Spinal cord (tissue), 10 donors: ENCODE measurements around the gene TLCD3B. TPM values are rescaled to one million over a fixed set of nuclear protein-coding genes. Genes with fewer than 3 reads are reported as not detected.
A peak's percentile ranks its signal among the peaks of the same experiment; 100 is the strongest.

ENCODE experiments used
- DNase-seq, 6 donors: peaks; one replicate each; pipeline versions ENCODE4 v3.0.0 to v3.0.0-alpha.2; 2013 to 2015; ENCODE audit warnings: low spot score in 6 of 6, low read depth in 4 of 6
- H3K27ac ChIP-seq: one replicate; pipeline ENCODE4 v1.5.1; 2013; ENCODE audit warnings: low read depth, low read length, control low read depth
- H3K27me3 ChIP-seq: one replicate; pipeline ENCODE4 v1.6.1; 2013; ENCODE audit warnings: low read length; ENCODE audit not compliant: control insufficient read depth, insufficient read depth
- H3K36me3 ChIP-seq: one replicate; pipeline ENCODE4 v1.6.1; 2013; ENCODE audit warnings: low read length; ENCODE audit not compliant: control insufficient read depth, insufficient read depth
- H3K4me1 ChIP-seq: one replicate; pipeline ENCODE4 v1.6.1; 2013; ENCODE audit warnings: low read length; ENCODE audit not compliant: control insufficient read depth, insufficient read depth
- H3K4me3 ChIP-seq: one replicate; pipeline ENCODE4 v1.5.1; 2013; ENCODE audit warnings: low read depth, low read length, control low read depth
- H3K9me3 ChIP-seq: one replicate; pipeline ENCODE4 v1.6.1; 2013; ENCODE audit warnings: low read length; ENCODE audit not compliant: control insufficient read depth, insufficient read depth
- WGBS: methylation state at CpG from one replicate; pipeline ENCODE4 v1.1.5; 2013; ENCODE audit warnings: missing lambda C conversion rate; ENCODE audit not compliant: insufficient coverage; 5-methylcytosine and 5-hydroxymethylcytosine counted together
- long read RNA-seq, 4 donors: transcript quantifications; one replicate each; lab custom pipeline, GENCODE V29; 2026
- polyA plus RNA-seq, 2 donors: library from polyadenylated mRNA; unstranded; fragments of 120-200 nt; gene quantifications; one replicate each; pipeline ENCODE4 v1.2.1, GENCODE V29; 2013; ENCODE audit not compliant: insufficient read length in 2 of 2
- total RNA-seq, 2 donors: library from RNA; depleted of rRNA in 1 of 2; stranded (reverse); fragments of 120-200 nt in 1 of 2; fragments of >200 nt in 1 of 2; gene quantifications; one replicate each; pipeline versions ENCODE4 v1.2.3 to v1.2.4, GENCODE V29; 2013 to 2014
- donor health status: healthy.

Gene TLCD3B, protein sequence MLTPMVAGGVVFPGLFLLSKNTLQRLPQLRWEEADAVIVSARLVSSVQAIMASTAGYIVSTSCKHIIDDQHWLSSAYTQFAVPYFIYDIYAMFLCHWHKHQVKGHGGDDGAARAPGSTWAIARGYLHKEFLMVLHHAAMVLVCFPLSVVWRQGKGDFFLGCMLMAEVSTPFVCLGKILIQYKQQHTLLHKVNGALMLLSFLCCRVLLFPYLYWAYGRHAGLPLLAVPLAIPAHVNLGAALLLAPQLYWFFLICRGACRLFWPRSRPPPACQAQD
- total RNA-seq (10 to 100 TPM; 10.2 to 19.2 TPM), polyA plus RNA-seq (100 to 1,000 TPM; 119 to 136 TPM)
- long read RNA-seq, donor 1, transcript FAM57B-202 (5 exons, 2,313 nt), result major isoform, 41 of 47 reads
- long read RNA-seq, donor 1, partial matches to known transcripts, result 6 of 47 reads
- long read RNA-seq, donor 1, other reads (novel, unspliced or antisense), result 0 of 47 reads
- long read RNA-seq, donor 2, transcript FAM57B-202 (5 exons, 2,313 nt), result major isoform, 19 of 470 reads
- long read RNA-seq, donor 2, partial matches to known transcripts, result 434 of 470 reads
- long read RNA-seq, donor 2, other reads (novel, unspliced or antisense), result 17 of 470 reads
- long read RNA-seq, donor 3, transcript FAM57B-202 (5 exons, 2,313 nt), result major isoform, 38 of 565 reads
- long read RNA-seq, donor 3, partial matches to known transcripts, result 316 of 565 reads
- long read RNA-seq, donor 3, other reads (novel, unspliced or antisense), result 211 of 565 reads
- long read RNA-seq, donor 4, result 0 reads

DNA sequence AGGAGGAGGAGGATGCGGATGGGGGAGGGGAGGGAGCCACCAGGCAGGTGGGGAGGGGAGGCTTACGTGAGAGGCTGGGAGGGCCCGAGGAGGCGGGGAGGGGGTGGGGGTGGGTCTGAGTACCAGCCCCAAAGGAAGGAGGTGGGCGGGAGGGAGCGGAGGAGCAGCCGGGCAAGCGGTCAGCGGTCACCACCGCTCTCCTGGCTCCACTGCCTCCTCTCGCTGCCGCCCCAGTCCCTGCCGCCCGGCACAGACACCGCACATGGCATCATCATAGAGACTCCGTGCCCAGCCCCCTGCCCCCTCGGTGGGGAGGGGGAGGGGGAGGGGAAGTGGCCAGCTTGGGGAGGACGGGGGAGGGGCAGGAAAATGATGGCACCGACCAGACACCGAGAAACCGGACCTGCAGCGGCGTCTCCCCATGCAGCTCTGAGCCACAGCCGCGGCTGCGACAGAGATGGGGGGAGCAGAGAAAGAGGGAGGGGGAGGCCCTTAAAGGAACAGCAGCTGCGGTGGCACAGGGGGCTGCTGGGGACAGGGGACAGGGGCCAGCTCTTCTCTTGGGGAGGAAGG is at the start of gene TLCD3B:
Gene TLCD3B (minus strand): TSS at position 431 of the 573 bp plus-strand sequence. CDS start 744 bp downstream, outside the sequence.
- Histone ChIP-seq H3K27ac (peak within 1 kb of the TSS; percentile 47), H3K4me3 (peak within 1 kb of the TSS; percentile 43)
- peak in 3 of 6 donors; percentile 45 to 92 (median 80) for DNase-seq

DNA sequence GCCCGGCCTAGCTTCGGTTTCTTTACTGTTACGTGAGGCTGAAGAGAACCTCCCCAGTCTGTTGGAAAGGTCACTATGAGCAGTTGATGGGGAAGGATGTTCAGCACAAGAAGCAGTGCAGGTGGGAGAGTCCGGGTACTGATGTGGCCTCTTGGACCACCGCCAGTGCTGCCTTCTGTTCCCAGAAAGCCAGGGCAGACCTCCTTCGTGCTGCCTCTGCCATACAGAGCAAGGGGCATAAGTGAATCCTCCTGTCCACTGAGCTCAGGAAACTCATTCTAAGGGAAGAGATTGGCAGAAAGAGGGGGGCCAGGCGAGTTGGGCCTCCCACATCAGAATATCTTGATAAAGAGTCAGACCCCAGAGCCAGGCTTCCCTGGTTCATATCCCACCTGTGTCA is 48.4 kb upstream of the TLCD3B start:
- WGBS, result 87% methylated on average over 6 of the region's 7 CpGs
- DNase-seq, result no peak
- Histone ChIP-seq H3K9me3 (no peaks in the 10 kb centered on the region), H3K27ac (no peak overlapping the region), H3K36me3 (peaks cover 76% of the 10 kb centered on the region), H3K4me3 (no peak overlapping the region), H3K4me1 (peaks cover 26% of the 10 kb centered on the region), H3K27me3 (no peaks in the 10 kb centered on the region)

More for the DNA sequence above, at the start of gene TLCD3B:
- peaks cover 2% of the 10 kb centered on the region for H3K27me3 ChIP-seq
- H3K9me3 ChIP-seq, result no peaks in the 10 kb centered on the region
- peaks cover 58% of the 10 kb centered on the region for H3K4me1 ChIP-seq
- WGBS, result 0% methylated on average over 11 of the region's 27 CpGs
- peaks cover 25% of the 10 kb centered on the region for H3K36me3 ChIP-seq

DNA sequence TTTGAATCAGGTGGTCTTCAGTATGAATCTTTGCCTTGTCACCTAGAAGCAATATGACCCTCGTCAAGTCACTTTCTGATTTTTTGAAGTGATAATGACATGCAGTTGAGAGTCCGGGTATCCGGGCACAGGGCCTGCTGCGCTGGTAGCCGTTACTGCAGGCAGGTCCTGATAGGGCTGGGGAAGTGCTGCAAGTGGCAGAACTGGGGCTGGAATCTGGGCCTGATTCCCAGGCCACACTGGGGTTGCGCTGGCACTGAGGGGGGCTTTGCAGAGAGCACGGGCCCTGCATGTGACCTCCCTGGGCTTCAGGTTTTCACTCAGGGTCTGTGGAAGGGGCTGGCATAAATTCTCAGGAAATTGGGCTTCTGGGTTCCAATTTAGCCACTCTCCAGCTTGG is 47.7 kb upstream of the TLCD3B start:
- Histone ChIP-seq H3K9me3 (no peaks in the 10 kb centered on the region), H3K27ac (no peak overlapping the region), H3K4me3 (no peak overlapping the region), H3K4me1 (peaks cover 26% of the 10 kb centered on the region), H3K36me3 (peaks cover 74% of the 10 kb centered on the region), H3K27me3 (no peaks in the 10 kb centered on the region)
- no peak for DNase-seq
- 85% methylated on average over 7 of the region's 7 CpGs for WGBS

DNA sequence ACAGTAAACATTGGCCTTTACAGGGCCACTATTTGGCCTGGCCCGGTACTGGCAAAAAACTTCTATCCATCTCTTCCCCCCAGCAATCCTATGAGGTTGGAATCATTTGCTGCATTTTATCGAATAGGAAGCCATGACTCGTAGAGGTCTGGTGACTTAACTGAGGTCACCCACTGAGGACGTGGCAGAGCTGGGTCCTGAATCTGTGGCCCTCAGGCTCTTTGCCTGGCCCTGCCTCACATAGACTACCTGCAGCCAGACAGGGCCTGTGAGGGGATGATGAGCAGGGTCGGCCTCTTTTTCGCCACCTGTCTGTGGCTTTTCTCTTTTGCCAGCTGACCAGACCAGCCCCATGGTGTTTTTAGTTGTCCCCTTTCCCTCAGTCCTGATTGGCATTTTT is 46.6 kb upstream of the TLCD3B start:
- H3K27me3 ChIP-seq, result no peaks in the 10 kb centered on the region
- WGBS, result 86% methylated on average over 6 of the region's 6 CpGs
- no peak overlapping the region for H3K27ac ChIP-seq
- no peaks in the 10 kb centered on the region for H3K9me3 ChIP-seq
- no peak overlapping the region for H3K4me3 ChIP-seq
- peaks cover 74% of the 10 kb centered on the region for H3K36me3 ChIP-seq
- DNase-seq, result no peak
- peaks cover 26% of the 10 kb centered on the region for H3K4me1 ChIP-seq

DNA sequence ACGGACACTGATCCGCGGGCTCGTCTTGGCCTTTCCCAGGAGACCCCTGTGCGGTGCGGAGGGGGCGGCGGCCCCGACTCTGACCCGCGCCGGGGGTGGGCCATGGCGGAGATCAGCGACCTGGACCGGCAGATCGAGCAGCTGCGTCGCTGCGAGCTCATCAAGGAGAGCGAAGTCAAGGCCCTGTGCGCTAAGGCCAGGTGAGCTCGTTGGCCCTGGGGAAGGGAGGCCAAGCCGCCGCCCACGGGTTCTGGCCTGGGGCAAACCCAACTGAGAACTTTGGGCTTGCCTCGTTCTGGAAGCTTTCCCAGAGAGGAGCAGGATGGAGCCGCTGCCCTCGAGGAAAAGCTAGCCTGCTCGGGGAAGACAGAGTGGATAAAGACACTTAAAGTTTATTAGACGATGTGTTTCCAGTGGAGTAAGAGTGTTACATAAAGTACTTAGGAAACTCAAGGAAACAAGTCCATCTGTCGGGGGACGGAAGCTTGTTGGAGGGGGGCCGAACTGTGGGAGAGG is 45.3 kb upstream of the TLCD3B start:
- peaks cover 73% of the 10 kb centered on the region for H3K36me3 ChIP-seq
- WGBS, result 5% methylated on average over 32 of the region's 33 CpGs
- peak overlapping the region; percentile 88 for H3K27ac ChIP-seq

DNA sequence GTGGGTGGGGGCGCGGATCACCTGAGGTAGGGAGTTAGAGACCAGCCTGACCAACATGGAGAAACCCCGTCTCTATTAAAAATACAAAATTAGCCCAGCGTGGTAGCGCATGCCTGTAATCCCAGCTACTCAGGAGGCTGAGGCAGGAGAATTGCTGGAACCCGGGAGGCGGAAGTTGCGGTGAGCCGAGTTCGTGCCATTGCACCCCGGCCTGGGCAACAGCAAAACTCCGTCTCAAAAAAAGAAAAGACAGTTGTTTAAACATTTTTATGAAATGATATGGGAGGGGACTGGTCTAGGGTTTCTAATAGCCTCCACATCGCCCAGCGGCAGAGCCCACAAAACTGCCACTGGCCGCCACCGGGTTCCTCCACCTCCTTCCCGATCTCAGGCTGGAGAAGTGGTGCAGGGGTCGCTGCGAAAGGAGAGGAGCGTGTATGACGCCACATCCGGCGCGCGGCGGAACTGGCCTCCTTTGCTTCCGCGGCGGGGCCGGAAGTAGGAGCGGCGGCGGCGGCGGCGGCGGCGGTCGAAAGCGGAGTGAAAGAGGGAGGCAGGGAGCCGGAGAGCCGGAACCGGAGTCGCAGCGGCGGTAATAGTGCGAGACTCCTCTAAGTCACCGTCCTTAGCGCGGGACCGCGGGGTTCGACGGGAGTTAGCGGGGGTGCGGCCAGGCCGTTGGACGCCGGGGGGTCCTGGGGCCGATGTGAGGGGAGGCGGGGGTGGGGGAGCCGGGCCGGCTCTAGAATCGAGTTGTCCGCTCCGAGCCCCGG is 44.6 kb upstream of the TLCD3B start, which contains the start of gene PPP4C:
Gene PPP4C (plus strand): TSS at position 492 of the 773 bp plus-strand sequence. CDS start 384 bp downstream, outside the sequence.
- Histone ChIP-seq H3K9me3 (no peaks in the 10 kb centered on the region), H3K27ac (peak within 1 kb of the TSS; percentile 88), H3K4me1 (peaks cover 22% of the 10 kb centered on the region), H3K36me3 (peaks cover 73% of the 10 kb centered on the region), H3K4me3 (peak within 1 kb of the TSS; percentile 91), H3K27me3 (no peaks in the 10 kb centered on the region)
- DNase-seq, result peak in 5 of 6 donors; percentile 72 to 96 (median 85)
- WGBS, result under 1% methylated on average over 59 of the region's 67 CpGs

More for the DNA sequence above, 45.3 kb upstream of the TLCD3B start:
- no peaks in the 10 kb centered on the region for H3K27me3 ChIP-seq
- H3K4me3 ChIP-seq, result peak overlapping the region; percentile 91
- no peak for DNase-seq
- no peaks in the 10 kb centered on the region for H3K9me3 ChIP-seq
- H3K4me1 ChIP-seq, result peaks cover 26% of the 10 kb centered on the region

DNA sequence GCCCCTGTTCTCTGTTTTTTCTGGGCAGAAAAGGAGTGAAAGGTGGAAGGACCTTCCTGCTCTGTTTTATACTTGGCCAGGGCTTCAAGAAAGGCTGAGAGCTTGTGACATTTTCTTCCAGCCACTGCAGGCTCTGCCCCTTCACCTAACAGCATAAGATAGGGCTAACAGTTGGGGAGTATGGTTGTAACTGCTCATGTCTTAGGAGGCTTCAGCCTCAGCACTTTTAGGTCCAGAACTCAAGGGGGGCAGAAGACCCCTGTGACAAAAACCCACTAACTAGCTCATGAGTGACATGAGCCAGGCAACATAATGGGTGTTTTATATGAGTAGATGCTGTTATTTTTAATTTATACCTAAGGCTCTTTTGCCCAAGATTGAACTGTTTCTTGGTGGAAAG is 39.4 kb upstream of the TLCD3B start:
- Histone ChIP-seq H3K27me3 (no peaks in the 10 kb centered on the region), H3K4me1 (peaks cover 48% of the 10 kb centered on the region), H3K36me3 (peaks cover 75% of the 10 kb centered on the region), H3K9me3 (no peaks in the 10 kb centered on the region), H3K4me3 (no peak overlapping the region), H3K27ac (peak overlapping the region; percentile 36)
- DNase-seq, result no peak

DNA sequence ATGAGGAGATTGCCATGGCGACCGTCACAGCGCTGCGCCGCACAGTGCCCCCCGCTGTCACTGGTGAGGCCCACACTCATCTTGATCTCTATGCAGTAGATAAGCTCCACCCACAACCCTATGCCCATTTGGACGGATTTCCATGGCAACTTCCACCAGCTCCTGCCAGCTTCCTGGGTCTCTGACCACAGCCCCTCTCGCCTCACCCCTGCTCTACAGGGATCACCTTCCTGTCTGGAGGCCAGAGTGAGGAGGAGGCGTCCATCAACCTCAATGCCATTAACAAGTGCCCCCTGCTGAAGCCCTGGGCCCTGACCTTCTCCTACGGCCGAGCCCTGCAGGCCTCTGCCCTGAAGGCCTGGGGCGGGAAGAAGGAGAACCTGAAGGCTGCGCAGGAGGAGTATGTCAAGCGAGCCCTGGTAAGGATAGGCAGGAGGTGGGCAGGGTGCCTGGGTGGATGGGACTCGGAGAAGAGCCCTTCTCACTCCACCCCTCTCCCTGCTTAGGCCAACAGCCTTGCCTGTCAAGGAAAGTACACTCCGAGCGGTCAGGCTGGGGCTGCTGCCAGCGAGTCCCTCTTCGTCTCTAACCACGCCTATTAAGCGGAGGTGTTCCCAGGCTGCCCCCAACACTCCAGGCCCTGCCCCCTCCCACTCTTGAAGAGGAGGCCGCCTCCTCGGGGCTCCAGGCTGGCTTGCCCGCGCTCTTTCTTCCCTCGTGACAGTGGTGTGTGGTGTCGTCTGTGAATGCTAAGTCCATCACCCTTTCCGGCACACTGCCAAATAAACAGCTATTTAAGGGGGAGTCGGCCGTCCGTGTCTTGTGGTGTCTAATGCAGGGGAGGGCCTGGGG is 38.8 kb upstream of the TLCD3B start:
- Histone ChIP-seq H3K4me3 (no peak overlapping the region), H3K9me3 (no peaks in the 10 kb centered on the region), H3K27ac (peak overlapping the region; percentile 36), H3K27me3 (no peaks in the 10 kb centered on the region), H3K36me3 (peaks cover 75% of the 10 kb centered on the region), H3K4me1 (peaks cover 43% of the 10 kb centered on the region)
- DNase-seq, result peak in 1 of 6 donors; percentile 77
- WGBS, result 45% methylated on average over 14 of the region's 31 CpGs
